Upper lobe of left lung (tissue), 4 donors: ENCODE results near the gene FRYL.

Experiments used
- POLR2A ChIP-seq, 4 donors: fragments of 450-650 bp; IDR thresholded peaks; one replicate each; pipeline ENCODE4 v1.5.1; 2016 to 2017; ENCODE audit warnings: antibody characterized with exemption in 4 of 4, mild to moderate bottlenecking in 2 of 4
- POLR2AphosphoS5 ChIP-seq, 2 donors: sonication (generic); formaldehyde crosslinking; IDR thresholded peaks; one replicate each; pipeline ENCODE4 v1.5.1; 2017; ENCODE audit warnings: antibody characterized with exemption in 2 of 2
- TF ChIP-seq, protein P1 (sequence below), 6 experiments: fragments of 450-650 bp in 4 of 6; fragments of 200-600 bp in 2 of 6; sonication (generic) in 2 of 6; IDR thresholded peaks; one replicate each; pipeline ENCODE4 v1.5.1; 2016 to 2019; ENCODE audit warnings: antibody characterized with exemption in 6 of 6

DNA sequence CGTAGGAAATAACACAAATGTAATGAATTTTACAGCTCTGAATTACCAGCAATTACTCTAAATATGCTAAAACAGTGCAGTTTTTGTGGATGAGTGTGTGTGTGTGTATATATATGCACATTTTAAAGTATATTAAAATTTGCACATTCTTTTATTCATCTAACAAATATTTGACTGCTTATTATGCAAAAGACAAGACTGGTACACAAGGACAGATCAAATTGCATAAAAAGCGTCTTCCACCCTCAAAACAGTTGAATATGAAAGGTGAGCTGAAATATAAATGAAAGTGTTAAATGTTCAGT is 276.1 kb downstream of the FRYL start:
- TF ChIP-seq, protein P1, sequence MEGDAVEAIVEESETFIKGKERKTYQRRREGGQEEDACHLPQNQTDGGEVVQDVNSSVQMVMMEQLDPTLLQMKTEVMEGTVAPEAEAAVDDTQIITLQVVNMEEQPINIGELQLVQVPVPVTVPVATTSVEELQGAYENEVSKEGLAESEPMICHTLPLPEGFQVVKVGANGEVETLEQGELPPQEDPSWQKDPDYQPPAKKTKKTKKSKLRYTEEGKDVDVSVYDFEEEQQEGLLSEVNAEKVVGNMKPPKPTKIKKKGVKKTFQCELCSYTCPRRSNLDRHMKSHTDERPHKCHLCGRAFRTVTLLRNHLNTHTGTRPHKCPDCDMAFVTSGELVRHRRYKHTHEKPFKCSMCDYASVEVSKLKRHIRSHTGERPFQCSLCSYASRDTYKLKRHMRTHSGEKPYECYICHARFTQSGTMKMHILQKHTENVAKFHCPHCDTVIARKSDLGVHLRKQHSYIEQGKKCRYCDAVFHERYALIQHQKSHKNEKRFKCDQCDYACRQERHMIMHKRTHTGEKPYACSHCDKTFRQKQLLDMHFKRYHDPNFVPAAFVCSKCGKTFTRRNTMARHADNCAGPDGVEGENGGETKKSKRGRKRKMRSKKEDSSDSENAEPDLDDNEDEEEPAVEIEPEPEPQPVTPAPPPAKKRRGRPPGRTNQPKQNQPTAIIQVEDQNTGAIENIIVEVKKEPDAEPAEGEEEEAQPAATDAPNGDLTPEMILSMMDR (IDR thresholded peaks at IDR 0.05), result no peak
- no peak for TF ChIP-seq POLR2AphosphoS5 (IDR thresholded peaks at IDR 0.05)
- no peak for TF ChIP-seq POLR2A (IDR thresholded peaks at IDR 0.05)
